DMS 273 treated with DMSO at 0.1 percent for 48 hours (cell line): ENCODE data around the gene C14orf39.
"Not testable (repeated sequence)": the region's sequence is repeated elsewhere in the genome, so short reads cannot be mapped to it uniquely, and the experiment has no call there.

Experiments
- DNase-seq: peaks from one replicate; lab custom pipeline; 2025; lab: John Stamatoyannopoulos, UW

Gene C14orf39

GRCh38 chr14:60488175-60488574 is 2.3 kb upstream of the C14orf39 start:
- no peak for DNase-seq

DNA sequence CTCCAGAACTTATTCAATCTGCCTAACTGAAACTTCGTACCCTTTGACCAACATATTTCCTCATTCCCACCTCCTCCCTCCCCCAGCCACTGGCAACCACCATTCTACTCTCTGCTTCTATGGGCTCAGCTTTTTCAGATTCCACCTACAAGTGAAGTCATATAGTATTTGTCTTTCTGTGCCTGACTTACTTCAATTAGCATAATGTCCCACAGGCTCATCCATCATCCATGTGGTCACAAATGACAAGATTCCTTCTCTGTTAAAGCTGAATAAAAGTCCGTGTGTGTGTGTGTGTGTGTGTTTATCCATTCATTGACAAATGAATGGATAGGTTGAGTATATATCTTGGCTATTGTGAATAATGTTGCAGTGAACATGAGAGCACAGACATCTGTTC is 1.3 kb upstream of the C14orf39 start:
- DNase-seq, result no peak

GRCh38 chr14:60485057-60485597 is 736 bp downstream of the C14orf39 start:
- DNase-seq, result no peak

DNA sequence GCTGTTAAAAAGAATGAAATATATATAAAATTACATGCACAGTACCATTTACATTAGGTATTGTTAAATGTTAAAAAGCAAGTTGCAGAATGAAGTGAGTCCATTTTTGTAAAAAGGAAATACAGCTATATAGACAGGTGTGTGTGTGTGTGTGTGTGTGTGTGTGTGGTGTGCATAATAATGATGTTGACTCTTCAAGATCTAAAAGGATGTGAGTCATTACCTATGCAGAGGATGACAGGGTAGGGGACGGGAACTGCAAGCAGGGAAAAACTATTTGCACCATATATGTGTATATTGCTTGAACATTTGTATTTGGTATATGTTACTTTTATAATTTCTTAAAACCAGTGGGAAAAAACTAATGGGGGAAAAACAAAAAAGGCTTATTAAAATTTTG is 3.1 kb downstream of the C14orf39 start:
- DNase-seq, result no peak

- not testable (repeated sequence) for DNase-seq
Observed at GRCh38 chr14:60480248-60480647, 5.6 kb downstream of the C14orf39 start.

DNA sequence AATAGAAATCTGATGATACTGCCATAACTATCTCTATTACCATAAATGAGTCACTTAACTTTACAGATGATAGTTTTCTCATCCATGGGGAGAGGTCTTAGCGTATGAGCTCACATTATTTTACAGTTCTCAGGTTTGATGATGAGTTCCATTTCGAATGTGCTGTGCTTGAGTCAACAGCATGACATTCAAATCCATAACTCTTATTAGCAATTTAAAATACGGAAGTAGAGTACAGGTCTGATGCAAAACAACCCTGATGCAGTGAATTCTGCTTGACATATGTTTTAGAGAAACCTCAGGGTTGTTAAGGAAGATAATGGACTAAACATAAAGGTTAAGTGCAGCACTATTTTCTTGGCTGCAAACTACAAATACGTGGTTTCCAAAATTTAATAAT is 30.0 kb downstream of the C14orf39 start:
- no peak for DNase-seq

- no peak for DNase-seq
Observed at GRCh38 chr14:60430276-60430675, 55.6 kb downstream of the C14orf39 start.

GRCh38 chr14:60420050-60420449 is 65.8 kb downstream of the C14orf39 start:
- no peak for DNase-seq

DNA sequence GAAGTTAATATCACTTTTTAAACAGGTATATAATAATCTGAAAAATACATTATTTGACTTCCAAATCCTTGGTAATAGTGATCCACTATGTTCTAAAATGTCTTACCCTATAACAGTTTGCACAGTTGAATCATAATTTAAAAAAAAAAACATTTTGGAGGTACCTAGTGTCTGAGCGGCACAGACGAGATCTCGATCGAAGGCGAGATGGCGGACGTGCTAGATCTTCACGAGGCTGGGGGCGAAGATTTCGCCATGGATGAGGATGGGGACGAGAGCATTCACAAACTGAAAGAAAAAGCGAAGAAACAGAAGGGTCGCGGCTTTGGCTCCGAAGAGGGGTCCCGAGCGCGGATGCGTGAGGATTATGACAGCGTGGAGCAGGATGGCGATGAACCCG is 88.3 kb downstream of the C14orf39 start:
- not testable (repeated sequence) for DNase-seq

DNA sequence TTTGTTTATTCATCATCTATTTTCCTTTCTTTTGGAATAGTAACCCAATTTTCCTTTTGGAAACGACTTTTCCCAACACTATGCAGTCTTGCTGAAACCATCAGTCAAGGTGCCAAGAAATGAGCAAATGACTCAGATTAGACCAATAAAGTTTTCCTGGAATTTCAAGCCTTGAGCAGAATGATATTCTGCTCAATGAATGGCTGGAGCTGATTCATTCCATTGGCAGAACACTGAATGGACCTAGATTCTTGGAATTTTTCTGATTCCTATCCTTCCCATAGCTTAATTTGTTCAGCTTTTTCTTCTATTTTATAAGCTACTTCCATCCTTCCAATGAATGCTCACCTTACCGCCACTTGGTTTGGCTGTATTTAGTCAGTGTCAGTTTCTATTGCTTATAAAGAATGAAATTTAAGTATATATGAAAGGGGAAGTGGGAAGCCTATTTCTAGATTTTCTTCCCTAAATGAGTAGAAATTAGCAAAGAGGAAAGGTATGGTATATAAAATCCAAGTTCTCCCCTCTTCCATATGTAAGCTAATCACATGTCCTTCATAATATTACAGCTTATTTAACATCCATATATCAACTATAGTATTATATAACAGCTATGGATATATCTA is 89.0 kb downstream of the C14orf39 start:
- no peak for DNase-seq
